Neuronal stem cell (in vitro differentiated cells): ENCODE data around the gene ADARB1.

ENCODE experiments used
- DNase-seq: peaks from one replicate; pipeline ENCODE4 v3.0.0-alpha.2; 2013; ENCODE audit warnings: low spot score
- H2AFZ ChIP-seq: one replicate; pipeline ENCODE4 v1.6.1; 2013; ENCODE audit warnings: mild to moderate bottlenecking, low read length, inconsistent platforms
- H2AK5ac ChIP-seq: 2 replicates; pipeline ENCODE4 v1.6.1; 2013; ENCODE audit warnings: low read depth, mild to moderate bottlenecking, inconsistent platforms, low read length, moderate library complexity, mixed read lengths
- H2BK120ac ChIP-seq: 2 replicates; pipeline ENCODE4 v1.6.1; 2013; ENCODE audit warnings: low read depth, mild to moderate bottlenecking, inconsistent platforms, low read length, moderate library complexity, mixed read lengths
- H2BK12ac ChIP-seq: one replicate; pipeline ENCODE4 v1.6.1; 2013; ENCODE audit warnings: low read length, inconsistent platforms
- H2BK15ac ChIP-seq: 2 replicates; pipeline ENCODE4 v1.6.1; 2013; ENCODE audit warnings: mild to moderate bottlenecking, low read length, inconsistent platforms, mixed read lengths
- H2BK5ac ChIP-seq: one replicate; pipeline ENCODE4 v1.6.1; 2013; ENCODE audit warnings: inconsistent platforms, mild to moderate bottlenecking, low read length, moderate library complexity
- H3K14ac ChIP-seq: one replicate; pipeline ENCODE4 v1.6.1; 2013; ENCODE audit warnings: low read length, inconsistent platforms
- H3K18ac ChIP-seq: 2 replicates; pipeline ENCODE4 v1.6.1; 2013; ENCODE audit warnings: low read length, inconsistent platforms
- H3K23ac ChIP-seq: 2 replicates; pipeline ENCODE4 v1.6.1; 2013; ENCODE audit warnings: low read depth, mild to moderate bottlenecking, mixed read lengths, low read length, inconsistent platforms; ENCODE audit not compliant: poor library complexity
- H3K27ac ChIP-seq: replicated peaks from 3 replicates; pipeline ENCODE4 v1.5.1; 2013; ENCODE audit warnings: low read length, inconsistent platforms
- H3K27me3 ChIP-seq, 3 experiments: 2 replicates each; pipeline ENCODE4 v1.6.1; 2013; ENCODE audit warnings: low read length in 3 of 3, mild to moderate bottlenecking in 2 of 3, inconsistent platforms in 1 of 3, low read depth in 1 of 3, mixed read lengths in 1 of 3, moderate library complexity in 1 of 3; ENCODE audit not compliant: control insufficient read depth in 3 of 3, insufficient read depth in 3 of 3
- H3K36me3 ChIP-seq, 2 donors: replicated peaks in 1 of 2; 2 replicates each; pipeline ENCODE4 v1.6.1; 2013; ENCODE audit warnings: low read length in 2 of 2; ENCODE audit not compliant: control insufficient read depth in 2 of 2, insufficient read depth in 2 of 2
- H3K4ac ChIP-seq: 2 replicates; pipeline ENCODE4 v1.6.1; 2013; ENCODE audit warnings: inconsistent platforms, mild to moderate bottlenecking, low read length, moderate library complexity
- H3K4me1 ChIP-seq, 2 donors: 1 replicate in 1 of 2; 2 replicates in 1 of 2; pipeline ENCODE4 v1.6.1; 2013; ENCODE audit warnings: low read length in 2 of 2, low read depth in 1 of 2; ENCODE audit not compliant: control insufficient read depth in 2 of 2, insufficient read depth in 1 of 2
- H3K4me2 ChIP-seq: one replicate; pipeline ENCODE4 v1.6.1; 2013; ENCODE audit warnings: mild to moderate bottlenecking, low read length, inconsistent platforms; ENCODE audit not compliant: insufficient read depth, poor library complexity, severe bottlenecking
- H3K4me3 ChIP-seq, 2 donors: 2 replicates each; pipeline ENCODE4 v1.5.1; 2013; ENCODE audit warnings: low read length in 2 of 2, mild to moderate bottlenecking in 2 of 2, inconsistent platforms in 1 of 2, moderate library complexity in 1 of 2
- H3K79me1 ChIP-seq: one replicate; pipeline ENCODE4 v1.6.1; 2013; ENCODE audit warnings: low read depth, mild to moderate bottlenecking, inconsistent platforms, low read length, moderate library complexity
- H3K9ac ChIP-seq: one replicate; pipeline ENCODE4 v1.6.1; 2013; ENCODE audit warnings: mild to moderate bottlenecking, low read depth, low read length, inconsistent platforms; ENCODE audit not compliant: poor library complexity
- H3K9me3 ChIP-seq, 2 donors: replicated peaks in 1 of 2; 2 replicates each; pipeline versions ENCODE3 to v1.6.1; 2013; ENCODE audit warnings: low read length in 2 of 2, mild to moderate bottlenecking in 2 of 2, inconsistent platforms in 1 of 2, low read depth in 1 of 2, mixed read lengths in 1 of 2, moderate library complexity in 1 of 2; ENCODE audit not compliant: control insufficient read depth in 2 of 2, insufficient read depth in 1 of 2
- H4K8ac ChIP-seq: one replicate; pipeline ENCODE4 v1.6.1; 2013; ENCODE audit warnings: low read depth, mild to moderate bottlenecking, inconsistent platforms, low read length, moderate library complexity
- H4K91ac ChIP-seq: one replicate; pipeline ENCODE4 v1.6.1; 2013; ENCODE audit warnings: low read length, low read depth, mild to moderate bottlenecking, inconsistent platforms; ENCODE audit not compliant: poor library complexity
- WGBS, 2 donors: extraction: QIAGEN DNeasy Blood & Tissue Kit; methylation state at CpG; one replicate each; pipeline ENCODE4 v1.1.7; 2013; ENCODE audit warnings: missing lambda C conversion rate in 2 of 2, mixed read lengths in 1 of 2; ENCODE audit not compliant: insufficient read length in 2 of 2, insufficient replicate concordance in 1 of 2; ENCODE audit errors: extremely low coverage in 2 of 2; 5-methylcytosine and 5-hydroxymethylcytosine counted together

ADARB1 gene

DNA sequence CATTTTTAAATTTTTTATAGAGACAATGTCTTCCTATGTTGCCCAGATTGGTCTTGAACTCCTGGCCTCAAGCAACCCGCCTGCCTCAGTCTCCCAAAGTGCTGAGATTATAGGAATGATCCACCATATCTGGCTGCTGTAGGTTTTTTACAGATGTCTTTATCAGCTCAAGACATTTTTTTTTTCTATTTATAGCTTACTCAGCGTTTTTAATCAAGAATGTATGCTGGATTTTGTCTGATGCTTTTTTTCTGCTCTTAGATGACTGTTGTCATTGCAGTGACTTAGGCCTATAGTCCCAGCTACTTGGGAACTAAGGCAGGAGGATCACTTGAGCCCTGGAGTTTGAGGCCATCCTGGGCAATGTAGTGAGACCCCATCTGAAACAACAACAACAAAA is 140.8 kb downstream of the ADARB1 start:
- Histone ChIP-seq H3K4me2 (no peak overlapping the region), H3K36me3 (peaks cover 0 to 2% of the 10 kb centered on the region in 2 donors), H3K18ac (no peak overlapping the region), H2AFZ (no peak overlapping the region), H3K27me3 (no peaks in the 10 kb centered on the region), H2BK15ac (no peak overlapping the region), H3K4me3 (no peak overlapping the region), H3K9ac (no peak overlapping the region), H3K79me1 (no peaks in the 10 kb centered on the region), H4K8ac (no peak overlapping the region), H3K27ac (no peak overlapping the region), H2AK5ac (no peak overlapping the region), H3K23ac (no peak overlapping the region), H3K14ac (no peak overlapping the region), H2BK12ac (no peak overlapping the region), H4K91ac (no peak overlapping the region), H2BK5ac (no peak overlapping the region), H3K4ac (no peak overlapping the region), H2BK120ac (no peak overlapping the region), H3K4me1 (peaks cover 0 to 3% of the 10 kb centered on the region in 2 donors), H3K9me3 (peaks cover 2 to 14% of the 10 kb centered on the region in 2 donors)
- no peak for DNase-seq
- no CpG with 5 or more reads among the region's 2 CpGs for WGBS, 2 donors

- Histone ChIP-seq H3K14ac (no peak overlapping the region), H2AFZ (no peak overlapping the region), H2BK120ac (no peak overlapping the region), H3K4me2 (no peak overlapping the region), H3K9me3 (peaks cover 2 to 14% of the 10 kb centered on the region in 2 donors), H3K27ac (no peak overlapping the region), H3K4me3 (no peak overlapping the region), H3K9ac (no peak overlapping the region), H2AK5ac (no peak overlapping the region), H3K27me3 (no peaks in the 10 kb centered on the region), H3K4me1 (no peaks in the 10 kb centered on the region), H4K8ac (no peak overlapping the region), H4K91ac (no peak overlapping the region), H2BK5ac (no peak overlapping the region), H3K36me3 (peaks cover 3% of the 10 kb centered on the region in 2 donors), H2BK15ac (no peak overlapping the region), H2BK12ac (no peak overlapping the region), H3K23ac (no peak overlapping the region), H3K18ac (no peak overlapping the region), H3K79me1 (no peaks in the 10 kb centered on the region), H3K4ac (no peak overlapping the region)
- DNase-seq = no peak
- no CpG with 5 or more reads among the region's 1 CpG for WGBS, 2 donors
Measured at GRCh38 chr21:45217010-45217409, 142.6 kb downstream of the ADARB1 start.

GRCh38 chr21:45219517-45219916 is 145.1 kb downstream of the ADARB1 start:
- H3K9me3 ChIP-seq = peaks cover 2 to 14% of the 10 kb centered on the region in 2 donors
- no peak overlapping the region for H3K4ac ChIP-seq
- no peak overlapping the region for H2BK120ac ChIP-seq
- no peak overlapping the region for H3K18ac ChIP-seq
- no peak overlapping the region for H3K23ac ChIP-seq
- H3K14ac ChIP-seq = no peak overlapping the region
- no peaks in the 10 kb centered on the region for H3K79me1 ChIP-seq
- H3K36me3 ChIP-seq = peaks cover 1 to 3% of the 10 kb centered on the region in 2 donors
- H3K4me2 ChIP-seq = no peak overlapping the region
- no peak overlapping the region for H3K27ac ChIP-seq
- H2BK5ac ChIP-seq = no peak overlapping the region
- no peaks in the 10 kb centered on the region for H3K4me1 ChIP-seq
- H2AFZ ChIP-seq = no peak overlapping the region
- DNase-seq = no peak
- no peak overlapping the region for H2BK15ac ChIP-seq
- no peak overlapping the region for H2AK5ac ChIP-seq
- H4K91ac ChIP-seq = no peak overlapping the region
- H3K4me3 ChIP-seq = no peak overlapping the region
- H4K8ac ChIP-seq = no peak overlapping the region
- no peaks in the 10 kb centered on the region for H3K27me3 ChIP-seq
- H3K9ac ChIP-seq = no peak overlapping the region
- no CpG with 5 or more reads among the region's 6 CpGs for WGBS, 2 donors
- no peak overlapping the region for H2BK12ac ChIP-seq

GRCh38 chr21:45220071-45220481 is 145.7 kb downstream of the ADARB1 start:
- no peak overlapping the region for H4K8ac ChIP-seq
- no peaks in the 10 kb centered on the region for H3K79me1 ChIP-seq
- no peak overlapping the region for H4K91ac ChIP-seq
- no peak overlapping the region for H3K14ac ChIP-seq
- no peak overlapping the region for H2BK5ac ChIP-seq
- no peak for DNase-seq
- H3K36me3 ChIP-seq = peaks cover 1 to 3% of the 10 kb centered on the region in 2 donors
- peak overlapping the region; percentile 54 for H2BK120ac ChIP-seq
- no CpG with 5 or more reads among the region's 4 CpGs for WGBS, 2 donors
- H3K23ac ChIP-seq = no peak overlapping the region
- H3K4me1 ChIP-seq = no peaks in the 10 kb centered on the region
- no peak overlapping the region for H2AFZ ChIP-seq
- no peak overlapping the region for H3K4ac ChIP-seq
- H2AK5ac ChIP-seq = no peak overlapping the region
- no peaks in the 10 kb centered on the region for H3K27me3 ChIP-seq
- H3K27ac ChIP-seq = no peak overlapping the region
- H3K18ac ChIP-seq = no peak overlapping the region
- H3K9ac ChIP-seq = no peak overlapping the region
- no peak overlapping the region for H2BK12ac ChIP-seq
- peak overlapping the region in 1 of 2 donors; percentile 63 for H3K4me3 ChIP-seq
- no peak overlapping the region for H3K4me2 ChIP-seq
- H2BK15ac ChIP-seq = no peak overlapping the region
- peaks cover 2 to 11% of the 10 kb centered on the region in 2 donors for H3K9me3 ChIP-seq
